Pancreas (tissue), 10 donors: ENCODE results near the gene RNPS1. TPM values are rescaled to one million over a fixed set of nuclear protein-coding genes. Genes with fewer than 3 reads are reported as not detected.

ENCODE experiments used
- ATAC-seq, 4 donors: fragments of 200-7000 bp; cut with Tn5 transposase; one replicate each; pipeline versions ENCODE4 v1.8.0 to v1.9.1; 2020; ENCODE audit warnings: mild to moderate bottlenecking in 4 of 4, moderate library complexity in 4 of 4
- DNase-seq, 6 donors: peaks; one replicate each; pipeline ENCODE4 v3.0.0-alpha.2; 2020
- FAIRE-seq: peaks from 2 replicates; lab custom pipeline; 2012; peaks lifted over from hg19 to GRCh38; lab: Jason Lieb, UNC
- H3K27ac ChIP-seq, 4 donors: fragments of 200-600 bp; sonication (generic); 1 replicate in 3 of 4; 2 replicates in 1 of 4; pipeline versions ENCODE4 v1.5.0 to v1.8.0; 2020
- H3K27me3 ChIP-seq, 4 donors: fragments of 200-600 bp; one replicate each; pipeline ENCODE4 v1.8.0; 2021
- H3K36me3 ChIP-seq, 3 donors: fragments of 200-600 bp; sonication (generic) in 1 of 3; one replicate each; pipeline versions ENCODE4 v1.5.0 to v1.8.0; 2020 to 2021
- H3K4me1 ChIP-seq, 3 donors: fragments of 200-600 bp; one replicate each; pipeline ENCODE4 v1.8.0; 2021
- H3K4me3 ChIP-seq, 4 donors: fragments of 200-600 bp; sonication (generic) in 2 of 4; one replicate each; pipeline versions ENCODE4 v1.5.0 to v1.8.0; 2020 to 2021
- H3K9me3 ChIP-seq, 4 donors: fragments of 200-600 bp; one replicate each; pipeline ENCODE4 v1.8.0; 2021
- WGBS, 2 donors: extraction: QIAGEN DNeasy Blood & Tissue Kit; methylation state at CpG; one replicate each; pipeline ENCODE4 v1.1.7; 2013; 5-methylcytosine and 5-hydroxymethylcytosine counted together
- intact Hi-C, 3 donors: fragments of 100-400 bp; cut with DNase I; formaldehyde crosslinking; loops; one replicate each; pipeline versions ENCODE4 v1.11.1 to v1.14.2; 2022
- polyA plus RNA-seq, 2 donors: library from polyadenylated mRNA; stranded (reverse); fragments of 200-250 nt; gene quantifications; one replicate each; pipeline ENCODE4 v1.2.3, GENCODE V29; 2013
- total RNA-seq, 6 donors: library from RNA; stranded (reverse); fragmentation: NEBNext Ultra II Directional in 4 of 6; extraction: Animal tissue kit (Norgen Biotek cat#: 25700) in 4 of 6; gene quantifications; one replicate each; pipeline versions ENCODE4 v1.2.1 to v1.2.4, GENCODE V29; 2021 to 2023
- TF ChIP-seq, protein P1 (sequence below), 4 donors: fragments of 200-600 bp; sonication (generic) in 3 of 4; IDR thresholded peaks; one replicate each; pipeline versions ENCODE4 v1.5.0 to v1.8.0; 2021; ENCODE audit warnings: antibody characterized with exemption in 4 of 4
- donor health status: healthy with polysubstance abuse.
- donor health status: DM: no; HTN: no; CAD: no; lungs with moderate emphysema.
- donor health status: DM: no; HTN: no; CAD: no.
- donor health status: control.
- donor health status: control.
- donor health status: Bipolar disorder and iron deficiency.
- donor health status: DM: yes; HTN: yes; CAD: no.
- donor health status: DM: no; HTN: no; CAD: no.
- donor health status: DM: no; HTN: no; CAD: no.
- donor health status: DM: yes; HTN: yes; CAD: no.

RNPS1 gene
- total and polyA plus RNA-seq, 8 donors, result 36.0 to 103 (median 54.3) TPM

DNA sequence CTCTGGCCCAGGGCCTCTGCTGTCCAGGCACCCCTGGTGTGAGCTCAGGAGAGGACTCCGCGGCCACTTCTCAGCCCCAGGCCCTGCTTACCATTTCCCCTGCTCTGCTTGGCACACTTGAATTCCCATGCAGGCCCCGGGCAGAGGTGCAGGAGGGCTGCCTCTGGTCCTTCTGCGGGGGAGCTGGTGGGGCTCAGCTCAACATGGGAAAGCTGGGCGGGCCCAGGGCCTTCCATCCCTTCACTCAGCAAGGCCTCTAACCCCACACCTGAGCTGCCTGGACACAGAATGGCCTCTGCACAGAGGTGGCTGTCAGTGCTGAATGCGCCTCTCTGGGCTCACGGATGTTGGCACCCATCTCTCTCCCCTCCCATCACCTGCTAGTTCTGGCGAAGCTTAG is 12.5 kb upstream of the RNPS1 start:
- H3K4me3 ChIP-seq, result no peak overlapping the region
- H3K4me1 ChIP-seq, result no peaks in the 10 kb centered on the region
- TF ChIP-seq, protein P1, sequence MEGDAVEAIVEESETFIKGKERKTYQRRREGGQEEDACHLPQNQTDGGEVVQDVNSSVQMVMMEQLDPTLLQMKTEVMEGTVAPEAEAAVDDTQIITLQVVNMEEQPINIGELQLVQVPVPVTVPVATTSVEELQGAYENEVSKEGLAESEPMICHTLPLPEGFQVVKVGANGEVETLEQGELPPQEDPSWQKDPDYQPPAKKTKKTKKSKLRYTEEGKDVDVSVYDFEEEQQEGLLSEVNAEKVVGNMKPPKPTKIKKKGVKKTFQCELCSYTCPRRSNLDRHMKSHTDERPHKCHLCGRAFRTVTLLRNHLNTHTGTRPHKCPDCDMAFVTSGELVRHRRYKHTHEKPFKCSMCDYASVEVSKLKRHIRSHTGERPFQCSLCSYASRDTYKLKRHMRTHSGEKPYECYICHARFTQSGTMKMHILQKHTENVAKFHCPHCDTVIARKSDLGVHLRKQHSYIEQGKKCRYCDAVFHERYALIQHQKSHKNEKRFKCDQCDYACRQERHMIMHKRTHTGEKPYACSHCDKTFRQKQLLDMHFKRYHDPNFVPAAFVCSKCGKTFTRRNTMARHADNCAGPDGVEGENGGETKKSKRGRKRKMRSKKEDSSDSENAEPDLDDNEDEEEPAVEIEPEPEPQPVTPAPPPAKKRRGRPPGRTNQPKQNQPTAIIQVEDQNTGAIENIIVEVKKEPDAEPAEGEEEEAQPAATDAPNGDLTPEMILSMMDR (IDR thresholded peaks at IDR 0.05), result no peak
- 91 to 95% methylated on average over 8 of the region's 8 CpGs for WGBS, 2 donors
- no peak overlapping the region for H3K27ac ChIP-seq
- H3K27me3 ChIP-seq, result no peaks in the 10 kb centered on the region
- FAIRE-seq (no peak), ATAC-seq (no peak), DNase-seq (no peak)
- no peaks in the 10 kb centered on the region for H3K9me3 ChIP-seq
- H3K36me3 ChIP-seq, result no peaks in the 10 kb centered on the region
- intact Hi-C loops, result loop anchor here in 1 of 3 donors (10.0 kb wide), 1 partner anchor 154 kb away; no protein-coding TSS in a partner anchor

DNA sequence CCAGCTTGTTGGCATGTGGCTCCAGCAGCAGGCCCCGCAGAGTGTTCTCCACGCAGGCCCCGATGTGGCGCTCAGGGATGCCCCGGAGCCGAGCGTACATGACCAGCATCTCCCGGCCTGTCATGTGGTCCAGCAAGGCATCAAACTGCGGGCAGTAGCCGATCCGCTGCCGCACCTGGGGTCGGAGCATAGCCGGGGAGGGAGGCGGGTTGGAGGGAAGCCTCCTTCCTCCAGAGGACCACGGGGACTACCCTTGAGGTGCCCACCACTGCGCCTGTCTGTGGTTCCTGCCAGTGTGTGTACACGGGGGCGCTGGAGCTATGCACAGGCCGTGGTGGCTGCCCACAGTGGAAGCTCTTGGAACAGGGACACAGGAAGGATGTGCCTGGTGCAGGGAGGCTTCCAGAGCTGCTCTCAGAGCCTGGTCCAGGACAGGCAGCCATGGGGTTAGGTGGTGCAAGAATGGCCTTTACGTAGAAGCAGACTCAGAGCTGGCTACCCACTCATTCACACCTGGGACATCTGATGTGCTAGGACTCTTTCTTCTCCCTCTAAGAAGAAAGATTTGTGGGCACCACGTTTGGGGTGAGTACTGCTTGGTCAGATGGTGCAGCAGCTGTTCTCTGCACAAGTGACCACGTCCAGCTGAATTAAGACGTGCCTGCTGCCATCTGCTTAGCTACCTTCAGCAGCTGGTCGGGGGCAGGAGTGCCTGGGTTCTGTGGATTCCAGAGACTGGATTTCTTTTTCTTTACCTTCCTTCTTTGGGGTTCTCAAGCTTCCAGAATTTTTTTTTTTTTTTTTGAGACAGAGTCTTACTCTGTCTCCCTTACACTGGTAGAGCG is 11.3 kb upstream of the RNPS1 start:
- no peak overlapping the region for H3K27ac ChIP-seq
- TF ChIP-seq, protein P1 (IDR thresholded peaks at IDR 0.05), result no peak
- ATAC-seq (no peak), FAIRE-seq (no peak), DNase-seq (no peak)
- H3K4me1 ChIP-seq, result no peaks in the 10 kb centered on the region
- H3K9me3 ChIP-seq, result no peaks in the 10 kb centered on the region
- WGBS, 2 donors, result 86 to 87% methylated on average over 26 of the region's 26 CpGs
- intact Hi-C loops, result no loop called here
- H3K4me3 ChIP-seq, result no peak overlapping the region
- H3K36me3 ChIP-seq, result no peaks in the 10 kb centered on the region
- no peaks in the 10 kb centered on the region for H3K27me3 ChIP-seq

DNA sequence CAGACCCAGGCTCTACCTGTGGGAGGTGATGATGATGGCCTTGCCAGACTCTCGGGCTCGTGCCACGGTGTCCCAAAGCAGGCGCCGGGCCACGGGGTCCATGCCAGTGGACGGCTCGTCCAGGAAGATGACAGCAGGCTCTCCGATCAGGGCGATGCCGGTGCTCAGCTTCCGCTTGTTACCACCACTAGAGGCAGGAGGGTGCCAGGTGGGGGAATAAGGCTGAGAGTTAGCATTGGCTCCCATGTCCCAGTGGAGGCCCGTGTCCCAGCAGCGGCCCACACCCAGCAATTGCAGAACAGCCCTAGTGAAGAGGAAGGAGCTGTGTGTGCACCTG is 10.3 kb upstream of the RNPS1 start:
- intact Hi-C loops, result no loop called here
- FAIRE-seq (no peak), ATAC-seq (no peak), DNase-seq (no peak)
- WGBS, 2 donors, result 87 to 91% methylated on average over 14 of the region's 14 CpGs
- Histone ChIP-seq H3K27me3 (no peaks in the 10 kb centered on the region), H3K4me1 (no peaks in the 10 kb centered on the region), H3K9me3 (no peaks in the 10 kb centered on the region), H3K36me3 (no peaks in the 10 kb centered on the region), H3K27ac (no peak overlapping the region), H3K4me3 (no peak overlapping the region)
- TF ChIP-seq, protein P1 (IDR thresholded peaks at IDR 0.05), result no peak

DNA sequence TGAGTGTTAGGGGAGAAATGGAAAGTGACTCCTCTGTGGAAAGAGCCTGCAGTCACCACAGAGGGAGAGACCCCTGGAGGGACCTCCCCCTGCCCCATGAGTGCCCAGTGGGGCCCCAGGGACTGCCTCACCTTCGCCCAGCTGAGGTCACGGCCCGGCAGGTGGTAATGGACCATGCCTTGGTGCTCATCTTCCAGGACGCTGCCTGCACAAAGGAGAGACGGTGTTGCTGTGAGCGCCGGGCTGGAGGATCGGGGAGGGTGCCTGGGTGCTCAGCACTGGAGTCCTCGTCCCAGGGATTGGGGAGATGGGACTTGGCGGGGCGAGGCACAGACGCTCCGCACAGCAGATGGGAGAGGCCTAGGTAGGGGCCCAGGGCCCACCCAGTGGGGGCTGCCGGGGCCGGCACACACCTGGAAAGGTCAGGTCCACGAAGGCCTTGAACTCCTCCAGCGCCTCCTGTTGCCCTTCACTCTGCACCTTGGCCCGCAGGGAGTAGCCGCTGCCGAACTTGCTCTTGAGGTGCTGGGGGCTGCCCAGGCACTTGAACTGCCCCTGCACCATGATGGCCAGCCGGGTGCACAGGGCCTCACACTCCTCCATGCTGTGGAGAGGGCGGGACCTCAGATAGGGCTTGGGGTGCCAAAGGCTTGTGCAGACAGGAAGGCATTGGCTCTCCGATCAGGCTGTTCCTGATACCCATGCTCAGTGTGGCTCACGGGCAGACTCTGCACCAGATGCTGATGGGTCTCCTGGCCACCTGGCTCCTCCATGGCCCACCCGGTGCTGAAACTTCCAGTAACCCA is 9.7 kb upstream of the RNPS1 start:
- Histone ChIP-seq H3K27me3 (no peaks in the 10 kb centered on the region), H3K36me3 (no peaks in the 10 kb centered on the region), H3K27ac (no peak overlapping the region), H3K4me3 (no peak overlapping the region), H3K9me3 (no peaks in the 10 kb centered on the region), H3K4me1 (no peaks in the 10 kb centered on the region)
- FAIRE-seq, result no peak
- peak in 1 of 6 donors; percentile 58 for DNase-seq
- intact Hi-C loops, result no loop called here
- 92 to 97% methylated on average over 25 of the region's 25 CpGs for WGBS, 2 donors
- ATAC-seq, result no peak
- TF ChIP-seq, protein P1 (IDR thresholded peaks at IDR 0.05), result no peak
